Hepatocyte (in vitro differentiated cells): ENCODE results near the gene TSSC4. TPM values are rescaled to one million over a fixed set of nuclear protein-coding genes. Genes with fewer than 3 reads are reported as not detected.

ENCODE experiments used
- DNase-seq: peaks from one replicate; pipeline ENCODE4 v3.0.0-alpha.2; 2016; ENCODE audit warnings: low spot score
- H2AFZ ChIP-seq: fragments of 200-600 bp; sonication (generic); 2 replicates; pipeline ENCODE4 v1.6.0; 2016; ENCODE audit warnings: antibody characterized with exemption, mild to moderate bottlenecking
- H3K27ac ChIP-seq: fragments of 200-600 bp; sonication (generic); 2 replicates; pipeline ENCODE4 v1.5.1; 2016; ENCODE audit warnings: mild to moderate bottlenecking
- H3K27me3 ChIP-seq: fragments of 200-600 bp; sonication (generic); 2 replicates; pipeline ENCODE4 v1.6.1; 2016
- H3K36me3 ChIP-seq: fragments of 200-600 bp; sonication (generic); replicated peaks from 2 replicates; pipeline ENCODE4 v1.5.1; 2016; ENCODE audit warnings: low read depth; ENCODE audit not compliant: insufficient read depth
- H3K4me1 ChIP-seq: fragments of 200-600 bp; sonication (generic); 2 replicates; pipeline ENCODE4 v1.5.1; 2016; ENCODE audit warnings: mild to moderate bottlenecking, moderate library complexity; ENCODE audit not compliant: insufficient read depth
- H3K4me2 ChIP-seq: fragments of 200-600 bp; sonication (generic); 2 replicates; pipeline ENCODE4 v1.6.0; 2016
- H3K4me3 ChIP-seq: fragments of 200-600 bp; sonication (generic); 2 replicates; pipeline ENCODE4 v1.5.1; 2016; ENCODE audit warnings: mild to moderate bottlenecking
- H3K79me2 ChIP-seq: fragments of 200-600 bp; sonication (generic); 2 replicates; pipeline ENCODE4 v1.6.0; 2017; ENCODE audit warnings: mild to moderate bottlenecking
- H3K9me2 ChIP-seq: fragments of 200-600 bp; sonication (generic); replicated peaks from 2 replicates; pipeline ENCODE4 v1.6.0; 2017; ENCODE audit warnings: mild to moderate bottlenecking; ENCODE audit not compliant: insufficient read depth
- H3K9me3 ChIP-seq: fragments of 200-600 bp; sonication (generic); 2 replicates; pipeline ENCODE4 v1.5.1; 2016; ENCODE audit warnings: low read depth, mild to moderate bottlenecking
- H4K20me1 ChIP-seq: fragments of 200-600 bp; sonication (generic); 2 replicates; pipeline ENCODE4 v1.6.0; 2016; ENCODE audit warnings: mild to moderate bottlenecking; ENCODE audit not compliant: insufficient read depth, poor library complexity, severe bottlenecking
- CTCF ChIP-seq: fragments of 200-600 bp; sonication (generic); IDR thresholded peaks from 2 replicates; pipeline ENCODE4 v1.5.1; 2016; ENCODE audit warnings: antibody characterized with exemption, mild to moderate bottlenecking; ENCODE audit not compliant: poor library complexity
- EZH2 ChIP-seq: fragments of 200-600 bp; sonication (generic); IDR thresholded peaks from 2 replicates; pipeline ENCODE4 v1.6.1; 2016; ENCODE audit warnings: antibody characterized with exemption, mild to moderate bottlenecking, borderline replicate concordance
- EZH2phosphoT487 ChIP-seq: fragments of 200-600 bp; sonication (generic); IDR thresholded peaks from one replicate; pipeline ENCODE4 v1.6.1; 2018; ENCODE audit warnings: antibody characterized with exemption, mild to moderate bottlenecking, low read depth, moderate library complexity; ENCODE audit not compliant: unreplicated experiment, severe bottlenecking
- WGBS: methylation state at CpG from one replicate; pipeline ENCODE4 v1.1.6; 2016; ENCODE audit warnings: low lambda C conversion rate; ENCODE audit errors: missing lambda C conversion rate; 5-methylcytosine and 5-hydroxymethylcytosine counted together
- polyA plus RNA-seq: library from polyadenylated mRNA; unstranded; fragments of >200 nt; fragmentation: Nextera tagmentation; extraction: Ambion mirVana; gene quantifications from 2 replicates; pipeline ENCODE4 v1.2.1, GENCODE V29; 2016
- total RNA-seq: library from RNA; depleted of rRNA; stranded (reverse); fragments of >200 nt; gene quantifications from 2 replicates; pipeline ENCODE4 v1.2.3, GENCODE V29; 2014

TSSC4 gene
- total RNA-seq, result 31.4 and 33.8 TPM in 2 replicates
- 68.5 and 85.4 TPM in 2 replicates for polyA plus RNA-seq

GRCh38 chr11:2400069-2400761, at the start of gene TSSC4:
TSSC4 (plus strand) TSS chr11:2400750; CDS start chr11:2402634, 1,884 bp downstream.
- Histone ChIP-seq H3K4me2 (peak within 1 kb of the TSS; percentile 94), H3K9me2 (no peaks in the 10 kb centered on the region), H3K9me3 (no peaks in the 10 kb centered on the region), H3K4me3 (peak within 1 kb of the TSS; percentile 95), H3K4me1 (peaks cover 21% of the 10 kb centered on the region), H3K27ac (peak within 1 kb of the TSS; percentile 95), H3K79me2 (peaks cover 22% of the 10 kb centered on the region), H3K36me3 (no peaks in the 10 kb centered on the region), H2AFZ (peak within 1 kb of the TSS; percentile 13), H4K20me1 (no peaks in the 10 kb centered on the region), H3K27me3 (no peaks in the 10 kb centered on the region)
- DNase-seq, result peak; percentile 100
- WGBS, result 3% methylated on average over 66 of the region's 66 CpGs
- TF ChIP-seq CTCF (peak; percentile 100), EZH2 (no peak), EZH2phosphoT487 (no peak)

- Histone ChIP-seq H3K27ac (no peak overlapping the region), H3K9me2 (no peaks in the 10 kb centered on the region), H4K20me1 (no peaks in the 10 kb centered on the region), H3K9me3 (no peaks in the 10 kb centered on the region), H3K79me2 (no peaks in the 10 kb centered on the region), H3K27me3 (no peaks in the 10 kb centered on the region), H2AFZ (no peak overlapping the region), H3K4me1 (no peaks in the 10 kb centered on the region), H3K4me3 (no peak overlapping the region), H3K4me2 (no peak overlapping the region), H3K36me3 (no peaks in the 10 kb centered on the region)
- WGBS, result 80% methylated on average over 3 of the region's 3 CpGs
- no peak for DNase-seq
- TF ChIP-seq CTCF, result no peak
- no peak for TF ChIP-seq EZH2phosphoT487
- TF ChIP-seq EZH2, result no peak
Measured at GRCh38 chr11:2351701-2352100, 48.8 kb upstream of the TSSC4 start.

GRCh38 chr11:2352420-2352819, 48.1 kb upstream of the TSSC4 start:
- Histone ChIP-seq H2AFZ (no peak overlapping the region), H3K36me3 (no peaks in the 10 kb centered on the region), H3K9me3 (no peaks in the 10 kb centered on the region), H3K4me2 (no peak overlapping the region), H3K9me2 (no peaks in the 10 kb centered on the region), H3K27ac (no peak overlapping the region), H3K27me3 (no peaks in the 10 kb centered on the region), H3K4me3 (no peak overlapping the region), H3K4me1 (no peaks in the 10 kb centered on the region), H3K79me2 (no peaks in the 10 kb centered on the region), H4K20me1 (no peaks in the 10 kb centered on the region)
- 66% methylated on average over 4 of the region's 4 CpGs for WGBS
- no peak for DNase-seq
- TF ChIP-seq EZH2 (no peak), EZH2phosphoT487 (no peak), CTCF (no peak)
